HG03354 (cell line): Measurements from ENCODE around the gene SLC25A28.

ENCODE experiments used
- ATAC-seq: cut with Tn5 transposase; IDR thresholded peaks from one replicate; pipeline ENCODE4 v1.9.1; 2021; ENCODE audit warnings: mild to moderate bottlenecking; ENCODE audit not compliant: unreplicated experiment, poor library complexity, severe bottlenecking

The SLC25A28 gene

DNA sequence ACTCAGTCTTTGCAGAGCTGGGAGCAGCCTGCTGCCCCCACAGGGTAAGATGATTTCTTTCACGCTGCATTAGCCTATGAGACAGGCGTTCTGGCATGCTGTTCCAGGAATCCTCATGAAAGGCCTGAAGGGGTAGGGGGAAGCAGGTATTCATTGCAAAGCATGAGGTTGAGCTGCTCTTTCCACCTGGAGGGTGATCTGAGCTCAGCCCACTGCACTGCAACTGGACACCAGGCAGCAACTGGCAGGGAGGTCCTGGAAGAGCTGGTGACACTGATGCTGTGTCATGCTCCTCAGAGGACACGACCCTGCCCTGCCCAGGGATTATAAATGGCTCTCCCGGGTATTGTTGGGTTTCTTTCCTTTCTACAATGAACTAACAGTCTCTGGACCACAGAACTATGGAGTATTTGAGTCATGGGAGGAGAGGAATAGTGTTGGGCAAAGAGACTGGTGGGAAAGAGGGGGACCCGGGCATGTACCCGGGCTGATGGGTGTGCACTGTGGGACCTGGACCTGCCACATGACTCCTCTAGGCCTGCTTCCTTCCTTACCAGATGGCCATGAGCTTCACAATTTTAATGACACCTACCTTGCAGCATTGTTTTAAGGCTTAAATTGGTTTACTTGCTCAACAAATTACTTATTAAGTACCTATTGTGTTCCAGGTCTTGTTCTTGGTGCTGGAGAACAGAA, 24.3 kb downstream of the SLC25A28 start:
- ATAC-seq, result no peak

DNA sequence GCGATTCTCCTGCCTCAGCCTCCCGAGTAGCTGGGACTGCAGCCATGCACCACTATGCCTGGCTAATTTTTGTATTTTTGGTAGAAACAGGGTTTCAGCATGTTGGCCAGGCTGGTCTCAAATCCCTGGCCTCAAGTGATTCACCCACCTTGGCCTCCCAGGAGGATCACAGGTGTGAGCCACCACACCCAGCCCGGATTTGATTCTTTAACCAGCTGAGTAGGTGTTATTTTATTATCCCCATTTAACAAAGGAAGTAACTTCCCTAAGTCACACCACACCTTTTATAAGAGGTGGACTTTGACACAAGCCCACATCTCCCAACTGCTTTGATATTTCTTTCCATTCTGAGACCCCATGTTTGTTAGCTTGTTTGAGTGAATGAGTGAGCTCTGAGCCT, 25.0 kb downstream of the SLC25A28 start:
- ATAC-seq, result no peak

DNA sequence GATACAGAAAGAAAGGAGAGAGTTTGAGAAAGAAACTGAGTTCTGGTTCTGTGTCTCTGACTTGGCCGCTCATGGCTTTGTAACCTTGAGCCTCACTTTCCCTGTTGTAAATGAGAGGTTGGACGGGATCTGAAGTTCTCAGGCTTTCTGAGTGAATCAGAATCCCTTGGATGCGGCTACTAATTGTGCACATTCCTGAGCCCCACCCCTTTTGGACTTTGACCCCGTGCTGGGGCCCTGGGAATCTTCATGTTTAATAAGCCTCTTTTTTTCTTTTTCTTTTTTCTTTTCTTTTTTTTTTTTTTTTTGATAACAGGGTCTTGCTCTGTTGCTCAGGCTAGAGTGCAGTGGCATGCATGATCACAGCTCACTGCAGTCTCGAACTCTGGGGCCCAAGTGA, 26.9 kb downstream of the SLC25A28 start:
- ATAC-seq, result no peak

DNA sequence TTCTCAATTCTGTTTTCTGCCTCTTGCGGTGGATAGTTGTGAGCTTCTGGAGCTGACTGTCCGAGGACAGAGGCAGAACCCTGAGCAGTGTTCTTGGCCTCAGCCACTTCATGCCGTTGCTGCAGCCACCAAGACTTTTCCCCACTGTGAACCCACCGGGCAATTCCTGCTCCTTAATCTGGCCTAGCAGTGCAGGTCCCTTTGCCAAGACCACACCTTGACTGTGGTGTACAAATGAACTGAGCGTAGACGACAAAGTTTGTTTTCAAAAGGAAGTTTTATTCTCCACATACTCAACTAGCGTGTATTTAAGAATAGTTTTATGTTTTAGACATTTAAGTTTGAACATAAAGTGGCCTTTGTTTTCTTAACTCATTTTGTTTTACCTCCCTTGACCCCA, 29.4 kb downstream of the SLC25A28 start:
- ATAC-seq, result no peak

DNA sequence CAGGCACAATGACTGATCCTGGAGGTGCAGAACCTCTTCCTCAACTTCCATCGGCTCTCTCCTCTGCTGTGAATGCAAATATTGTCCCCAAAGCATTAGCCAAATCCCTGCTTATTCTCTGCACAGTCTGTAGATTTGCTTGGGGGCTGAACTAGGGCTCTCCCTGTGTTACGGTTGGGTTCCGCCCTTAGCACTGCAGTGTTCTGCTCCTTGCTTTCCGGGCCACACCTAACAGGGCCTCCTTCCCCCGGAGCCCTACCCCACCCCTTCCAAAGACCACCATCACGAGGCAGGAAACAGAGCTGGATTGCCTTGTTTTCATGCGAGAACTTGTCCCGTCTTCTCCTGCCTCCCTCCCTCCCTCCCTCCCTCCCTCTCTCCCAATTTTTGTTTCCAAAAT, 36.6 kb downstream of the SLC25A28 start:
- ATAC-seq, result no peak

DNA sequence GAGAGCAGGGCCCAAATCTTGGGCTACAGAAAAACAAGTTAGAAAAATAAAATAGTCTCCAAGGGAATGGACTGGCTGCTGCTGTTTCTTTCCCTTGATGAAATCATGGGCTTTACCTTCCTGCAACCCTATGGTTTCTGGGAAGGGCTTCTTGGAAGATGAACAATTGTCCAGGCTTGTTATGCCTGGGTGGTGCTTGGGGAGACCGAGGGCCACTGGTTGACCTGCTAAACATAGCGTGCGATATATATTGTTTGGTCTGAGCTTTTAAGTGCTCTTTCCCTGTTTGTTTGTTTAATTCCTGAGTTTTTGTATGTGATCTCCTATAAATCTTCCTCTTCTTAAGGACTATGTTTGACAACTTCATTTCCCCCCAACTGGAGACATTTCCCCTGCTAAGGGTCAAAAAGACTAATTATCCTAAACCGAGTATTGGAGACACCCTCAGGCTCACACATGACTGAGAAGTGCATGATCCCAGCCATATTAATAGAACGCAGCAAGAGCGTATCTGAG, 37.9 kb downstream of the SLC25A28 start:
- no peak for ATAC-seq

DNA sequence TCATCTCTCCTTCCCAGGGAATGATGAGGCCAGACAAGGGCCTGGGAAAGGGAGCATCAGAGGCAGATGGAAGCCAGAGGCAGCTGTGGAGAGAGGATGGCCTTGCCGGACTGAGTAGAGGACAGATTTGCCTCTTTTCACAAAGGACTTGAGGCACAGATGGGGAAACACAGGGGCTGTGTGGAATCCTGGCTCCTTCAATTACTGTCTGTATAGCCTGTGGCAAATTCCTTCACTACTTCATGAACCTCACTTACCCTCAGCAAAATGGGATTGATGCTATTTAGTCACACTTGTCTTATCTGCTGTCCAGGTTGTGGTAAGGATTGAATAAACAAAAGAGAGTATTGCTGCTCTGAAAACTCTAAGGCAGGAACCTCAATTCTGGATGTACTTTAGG, 40.3 kb downstream of the SLC25A28 start:
- ATAC-seq, result no peak

DNA sequence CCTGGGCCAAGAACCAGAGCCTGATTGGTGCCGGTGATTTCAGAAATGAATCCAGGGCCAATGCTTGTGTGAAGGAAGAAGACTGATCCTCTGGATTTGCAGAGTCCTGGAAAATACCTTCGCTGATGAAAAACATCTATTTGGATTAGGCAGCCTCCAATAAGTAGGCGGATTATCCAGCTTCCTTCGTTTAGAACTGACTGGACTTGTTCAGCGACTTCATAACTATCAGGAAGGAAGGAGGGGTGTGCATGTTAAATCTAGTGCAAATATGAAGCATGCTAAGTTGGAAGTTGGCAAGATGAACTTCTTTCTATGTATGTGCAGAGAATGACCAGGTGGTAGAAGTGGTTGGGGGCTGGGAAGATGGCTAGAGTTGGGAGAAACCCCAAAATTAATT, 46.4 kb downstream of the SLC25A28 start:
- no peak for ATAC-seq

DNA sequence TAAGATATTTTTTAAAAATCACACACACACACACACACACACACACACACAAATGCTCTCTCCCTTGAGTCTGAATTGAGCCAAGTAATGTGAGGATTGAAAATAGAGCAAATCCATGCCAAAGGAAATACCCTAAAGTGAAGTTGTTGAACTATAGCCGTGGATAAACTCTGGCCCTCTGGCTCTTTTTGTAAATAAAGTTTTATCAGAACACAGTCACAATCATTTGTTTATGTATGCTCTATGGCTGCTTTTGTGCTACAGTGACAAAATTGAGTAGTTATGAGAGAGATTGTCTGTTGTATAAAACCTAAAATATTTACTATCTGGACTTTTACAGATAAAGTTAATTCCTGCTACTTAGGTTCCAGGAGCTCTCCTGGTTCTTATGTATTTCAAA, 48.4 kb downstream of the SLC25A28 start:
- ATAC-seq, result no peak

DNA sequence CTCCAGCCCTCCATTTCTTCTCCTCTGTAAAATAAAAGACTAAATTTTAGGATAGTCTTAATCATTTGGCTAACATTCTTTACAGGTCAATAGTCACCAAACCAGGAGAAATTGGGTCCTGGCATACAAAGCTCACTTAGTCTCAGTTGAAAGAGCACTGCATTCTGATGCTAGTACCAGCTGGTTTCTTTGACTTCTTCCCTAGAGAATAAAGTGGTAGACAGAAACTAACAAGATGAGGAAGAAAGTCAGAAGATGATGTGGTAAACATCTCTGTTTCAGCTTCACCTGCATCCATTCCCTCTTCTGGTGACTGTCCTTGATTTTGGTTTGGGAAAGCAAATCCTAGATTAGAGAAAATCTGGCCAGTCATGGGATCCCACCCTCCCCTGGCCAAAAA, 50.3 kb downstream of the SLC25A28 start:
- no peak for ATAC-seq

DNA sequence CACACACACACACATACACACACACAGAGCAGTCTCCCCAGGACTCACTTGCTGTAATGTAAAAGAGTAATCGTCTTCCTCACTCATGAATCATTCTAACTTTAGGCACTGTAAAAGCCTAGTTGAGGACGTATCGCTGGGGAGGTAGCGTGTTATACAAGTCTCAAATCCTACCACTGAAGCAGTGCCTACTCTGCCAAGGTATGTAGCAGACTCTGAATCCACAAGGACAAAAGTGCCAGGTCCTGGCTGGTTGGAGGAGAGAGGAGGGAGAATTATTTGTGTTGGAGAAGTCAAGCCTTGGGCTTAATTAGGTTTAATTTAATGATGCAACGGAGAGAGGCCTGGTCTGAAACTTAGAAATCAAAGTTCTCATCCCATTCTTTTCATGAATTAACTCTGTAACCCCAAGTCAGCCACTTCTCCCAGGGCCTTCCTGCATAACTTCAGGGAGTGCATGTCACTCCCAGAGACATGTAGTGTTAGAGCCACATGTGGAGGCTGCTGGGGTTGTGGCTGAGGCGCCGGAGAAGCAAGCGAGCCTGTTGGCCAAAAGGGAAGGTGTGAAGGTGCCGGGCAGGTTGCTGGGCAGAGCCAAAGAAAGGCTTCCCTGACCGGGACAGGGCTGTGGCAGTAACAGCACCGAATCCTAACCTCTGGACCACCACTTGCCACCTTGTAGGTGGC, 50.8 kb downstream of the SLC25A28 start:
- ATAC-seq, result no peak

DNA sequence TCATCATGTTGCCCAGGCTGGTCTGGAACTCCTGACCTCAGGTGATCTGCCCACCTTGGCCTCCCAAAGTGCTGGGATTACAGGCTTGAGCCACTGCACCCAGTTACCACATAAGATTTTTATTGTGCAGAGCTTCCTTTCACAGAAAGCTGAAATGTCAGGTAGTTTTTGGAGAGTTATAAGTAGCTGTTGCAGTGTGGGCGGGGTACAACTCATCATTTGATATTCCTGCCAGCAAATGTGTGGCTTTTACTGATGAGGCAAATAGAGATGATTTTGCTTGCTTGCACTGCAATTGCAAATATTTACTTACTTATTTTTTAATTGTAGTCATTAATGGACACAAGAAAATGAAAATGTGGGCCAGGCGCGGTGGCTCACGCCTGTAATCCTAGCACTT, 55.1 kb downstream of the SLC25A28 start:
- no peak for ATAC-seq

DNA sequence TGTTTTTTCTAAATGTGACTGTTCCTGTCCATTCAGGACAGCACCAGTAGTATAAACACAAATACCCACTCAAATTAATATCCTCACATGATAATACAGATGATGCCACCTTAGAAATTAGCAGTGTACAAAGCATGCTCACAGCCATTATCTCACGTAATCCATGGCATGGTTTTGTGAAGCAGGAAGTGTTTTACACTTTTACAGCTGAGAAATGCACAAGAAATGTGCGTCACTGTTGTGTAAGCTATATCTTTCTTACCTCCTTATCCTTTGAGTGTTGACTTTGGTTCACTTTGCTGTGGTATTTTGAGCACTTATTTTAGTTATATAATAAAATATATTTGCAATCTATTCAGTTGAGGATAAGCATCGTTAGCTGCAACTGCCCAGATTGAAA, 55.9 kb downstream of the SLC25A28 start:
- ATAC-seq, result no peak

DNA sequence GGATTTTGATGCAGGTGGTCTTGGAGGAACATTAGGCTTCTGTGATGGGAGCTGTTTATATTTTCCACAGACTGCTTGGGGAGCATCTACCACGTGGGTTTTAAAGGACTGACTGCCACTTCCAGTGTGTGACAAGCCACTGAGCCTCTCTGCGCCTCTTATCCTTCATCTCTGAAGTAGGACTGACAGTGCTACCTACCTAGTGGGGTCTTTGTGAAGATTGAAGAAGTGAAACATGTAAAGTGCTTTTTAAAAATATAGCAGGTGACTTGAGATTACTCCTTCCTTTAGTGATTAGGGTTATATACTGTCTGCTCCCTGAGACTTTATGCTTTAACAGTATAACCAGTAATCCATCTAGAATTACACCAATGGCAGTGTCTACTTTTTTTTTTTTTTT, 57.6 kb downstream of the SLC25A28 start:
- no peak for ATAC-seq
